Measurements from ENCODE around the gene OCIAD2. TPM values are rescaled to one million over a fixed set of nuclear protein-coding genes. Genes with fewer than 3 reads are reported as not detected.
A peak's percentile ranks its signal among the peaks of the same experiment; 100 is the strongest.
"Not testable (repeated sequence)": the region's sequence is repeated elsewhere in the genome, so short reads cannot be mapped to it uniquely, and the experiment has no call there.

OCIAD2 gene
- total RNA-seq, 1 donor from 2014 or later: 87.3 TPM

- no peak for DNase-seq (ENCODE audit: low read depth in 2 of 2)
Measured at GRCh38 chr4:48854982-48855381, 51.6 kb downstream of the OCIAD2 start.

- DNase-seq (ENCODE audit: low read depth in 2 of 2): no peak
Measured at GRCh38 chr4:48854395-48854683, 52.2 kb downstream of the OCIAD2 start.

- no peak for DNase-seq (ENCODE audit: low read depth in 2 of 2)
Measured at GRCh38 chr4:48853604-48854394, 52.8 kb downstream of the OCIAD2 start.

- peak in 1 of 2 donors; percentile 5 for DNase-seq (ENCODE audit: low read depth in 2 of 2)
Measured at GRCh38 chr4:48851651-48852050, 54.9 kb downstream of the OCIAD2 start.

- not testable (repeated sequence) for DNase-seq (ENCODE audit: low read depth in 2 of 2)
Measured at GRCh38 chr4:48848799-48849198, 57.8 kb downstream of the OCIAD2 start.

- DNase-seq (ENCODE audit: low read depth in 2 of 2): no peak
Measured at GRCh38 chr4:48844843-48845242, 61.7 kb downstream of the OCIAD2 start.

GRCh38 chr4:48841045-48841827 is 65.3 kb downstream of the OCIAD2 start:
- DNase-seq (ENCODE audit: low read depth in 2 of 2): peak in 1 of 2 donors; percentile 23

- no peak for DNase-seq (ENCODE audit: low read depth in 2 of 2)
Measured at GRCh38 chr4:48836658-48837057, 69.9 kb downstream of the OCIAD2 start.

Other genes with a start within 250 kb of the OCIAD2 start
- gene FRYL, start 126.5 kb downstream of the OCIAD2 start, total RNA-seq: 56.2 and 76.2 TPM in 2 replicates
- 53.0 and 54.4 TPM in 2 replicates for gene OCIAD1, start 75.7 kb downstream of the OCIAD2 start, total RNA-seq
- gene CWH43, start 79.5 kb upstream of the OCIAD2 start, total RNA-seq: not detected in 2 replicates

Data from lung microvascular endothelial cell (primary cell).